ENCODE measurements around the gene OTULIN.

Gene OTULIN

DNA sequence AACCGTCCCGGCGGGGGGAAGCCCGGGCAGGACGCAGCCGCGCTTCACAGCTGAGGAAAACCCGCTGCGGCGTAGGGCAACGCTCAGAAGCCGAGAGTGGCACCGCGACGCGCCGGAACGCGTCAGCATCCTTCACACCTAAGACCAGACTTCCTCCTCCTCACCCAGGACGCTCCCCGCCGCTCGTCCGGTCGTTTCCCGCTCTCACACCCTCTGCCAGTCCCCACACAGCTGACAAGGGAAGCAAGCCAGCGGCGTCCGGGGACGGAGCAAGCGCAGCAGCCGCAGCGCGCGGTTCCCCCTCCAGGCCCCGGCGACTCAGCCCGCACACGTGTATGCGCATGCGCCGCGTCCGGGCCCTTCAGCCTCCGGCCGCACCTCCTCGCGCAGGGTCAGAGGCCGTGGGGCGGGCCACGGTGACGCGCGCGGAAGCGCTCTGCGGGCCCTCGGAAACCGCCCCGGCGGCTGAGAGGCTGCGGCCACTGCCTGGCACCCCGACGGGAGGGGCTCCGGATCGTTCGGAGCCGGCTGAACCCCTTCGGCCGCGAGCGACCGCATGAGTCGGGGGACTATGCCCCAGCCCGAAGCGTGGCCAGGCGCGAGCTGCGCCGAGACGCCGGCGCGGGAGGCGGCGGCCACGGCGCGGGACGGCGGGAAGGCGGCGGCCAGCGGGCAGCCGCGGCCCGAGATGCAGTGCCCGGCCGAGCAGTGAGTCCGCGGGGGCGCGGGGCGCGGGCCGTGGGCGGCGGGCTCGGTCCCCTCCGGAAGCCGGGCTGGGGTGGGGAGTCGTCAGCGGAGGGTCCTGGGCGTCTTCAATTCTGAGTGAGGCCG is at the start of gene OTULIN:
TSS of gene OTULIN (plus strand) at position 449 of the 831 bp plus-strand sequence. CDS start at position 557, 108 bp downstream.
- peak; percentile 73 for DNase-seq

DNA sequence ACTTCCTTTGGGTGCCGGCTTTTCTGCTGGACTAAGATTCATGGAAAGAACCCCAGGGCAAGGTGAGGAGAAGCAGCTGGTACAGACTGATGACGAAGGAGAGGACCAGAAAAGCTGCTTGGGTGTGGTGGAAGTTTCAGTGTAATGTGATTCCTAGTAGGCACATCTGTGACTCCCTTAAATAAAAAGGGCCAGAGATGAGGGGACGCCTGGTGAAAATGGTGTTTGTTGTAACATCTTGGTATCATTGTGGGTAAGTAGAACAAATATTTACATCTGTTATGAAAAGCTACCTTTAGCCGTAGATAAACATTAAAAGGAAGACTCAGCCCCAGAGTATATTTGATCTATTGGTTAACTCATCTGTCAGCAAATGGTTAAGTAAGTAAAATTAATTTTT is 49.2 kb upstream of the OTULIN start:
- DNase-seq = no peak

DNA sequence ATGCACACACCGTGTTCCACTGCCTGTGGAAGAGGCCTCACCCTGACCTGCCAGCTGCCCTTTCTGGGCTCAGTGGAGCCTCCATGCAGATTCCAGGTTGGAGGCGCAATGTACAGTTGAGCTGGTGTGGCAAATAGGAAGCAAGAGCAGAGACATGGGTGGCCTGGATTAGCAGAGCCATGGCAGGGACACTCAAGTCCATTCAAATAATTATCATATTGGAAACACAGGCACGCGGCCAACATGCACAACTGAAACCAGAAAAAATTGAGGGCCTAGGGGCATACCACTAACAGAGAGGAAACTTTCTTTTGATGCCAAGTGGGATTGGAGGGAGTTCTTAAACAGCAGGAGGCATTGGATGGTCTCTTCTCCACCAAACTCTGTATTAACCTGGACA is 47.1 kb upstream of the OTULIN start:
- no peak for DNase-seq

DNA sequence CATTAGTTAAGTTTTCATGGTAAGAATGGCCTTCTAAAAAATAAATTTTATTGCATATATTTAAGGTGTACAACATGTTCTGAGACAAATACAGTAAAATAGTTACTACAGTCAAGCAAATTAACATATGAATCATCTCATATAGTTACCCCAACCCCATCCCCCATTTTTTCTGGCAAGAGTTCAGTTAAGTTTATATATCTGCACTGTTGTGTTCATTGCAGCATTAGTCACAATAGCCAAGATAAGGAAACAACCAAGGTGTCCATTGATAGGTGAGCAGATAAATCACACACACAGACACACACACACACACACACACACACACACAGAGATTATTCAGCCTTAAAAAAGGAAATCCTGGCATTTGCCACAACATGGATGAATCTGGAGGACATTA is 37.2 kb upstream of the OTULIN start:
- DNase-seq = no peak

- DNase-seq = no peak
Observed at GRCh38 chr5:14628346-14628745, 36.2 kb upstream of the OTULIN start.

DNA sequence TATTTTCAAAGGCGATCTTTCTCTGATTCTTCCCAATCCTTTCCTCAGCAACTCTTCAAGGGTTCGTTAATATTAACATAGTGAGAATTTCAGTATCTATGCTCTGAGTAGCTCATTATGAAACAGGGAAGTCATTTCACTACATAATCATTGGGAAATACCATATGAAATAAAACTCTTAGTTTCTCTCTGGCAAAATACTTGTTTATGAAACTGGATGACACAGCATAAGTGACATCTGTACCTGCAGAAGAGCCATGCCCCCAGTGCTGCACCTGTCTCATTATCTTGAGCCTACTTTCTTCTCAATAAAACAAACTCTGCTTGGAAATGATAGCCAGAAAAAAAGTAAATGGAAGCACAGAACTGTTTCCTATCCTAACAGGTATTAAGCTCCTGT is 33.8 kb upstream of the OTULIN start:
- DNase-seq = no peak

DNA sequence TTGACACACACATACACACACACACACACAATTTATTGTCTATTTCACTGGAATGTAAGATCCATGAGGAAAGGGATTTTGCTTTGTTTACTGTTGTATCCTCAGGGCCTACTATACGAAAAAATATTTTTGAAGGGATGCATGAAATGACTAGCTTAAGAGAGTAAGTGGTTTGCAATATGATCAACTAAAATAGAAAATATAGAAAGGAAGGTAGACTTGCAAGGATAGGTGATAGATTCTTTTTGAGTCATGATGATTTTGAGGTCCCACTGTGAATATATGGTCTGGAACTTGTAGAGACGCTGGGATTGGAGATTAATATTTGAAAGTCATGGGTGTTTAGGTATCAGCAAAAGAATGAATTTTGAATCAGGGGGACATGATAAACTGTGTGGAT is 28.9 kb upstream of the OTULIN start:
- DNase-seq = no peak

DNA sequence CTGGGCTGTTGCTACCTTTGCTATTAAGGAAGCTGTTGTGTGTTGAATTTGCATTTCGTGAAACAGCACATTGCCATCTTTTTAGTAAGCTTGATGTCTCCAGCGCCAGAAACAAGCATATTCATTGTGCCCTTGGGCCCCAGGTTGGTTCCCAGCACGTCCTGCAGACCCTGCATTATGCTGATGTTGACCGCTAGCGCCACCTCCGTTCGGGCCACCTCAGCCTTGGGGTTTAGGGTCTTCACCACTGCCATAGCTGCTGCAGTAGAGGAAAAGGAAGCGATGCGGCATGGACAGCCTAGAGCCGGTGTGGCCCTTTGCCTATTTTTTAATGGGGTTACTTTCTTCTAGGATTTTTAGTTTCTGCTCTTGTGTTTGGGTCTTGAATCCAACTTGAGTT is 23.8 kb upstream of the OTULIN start:
- DNase-seq = no peak

DNA sequence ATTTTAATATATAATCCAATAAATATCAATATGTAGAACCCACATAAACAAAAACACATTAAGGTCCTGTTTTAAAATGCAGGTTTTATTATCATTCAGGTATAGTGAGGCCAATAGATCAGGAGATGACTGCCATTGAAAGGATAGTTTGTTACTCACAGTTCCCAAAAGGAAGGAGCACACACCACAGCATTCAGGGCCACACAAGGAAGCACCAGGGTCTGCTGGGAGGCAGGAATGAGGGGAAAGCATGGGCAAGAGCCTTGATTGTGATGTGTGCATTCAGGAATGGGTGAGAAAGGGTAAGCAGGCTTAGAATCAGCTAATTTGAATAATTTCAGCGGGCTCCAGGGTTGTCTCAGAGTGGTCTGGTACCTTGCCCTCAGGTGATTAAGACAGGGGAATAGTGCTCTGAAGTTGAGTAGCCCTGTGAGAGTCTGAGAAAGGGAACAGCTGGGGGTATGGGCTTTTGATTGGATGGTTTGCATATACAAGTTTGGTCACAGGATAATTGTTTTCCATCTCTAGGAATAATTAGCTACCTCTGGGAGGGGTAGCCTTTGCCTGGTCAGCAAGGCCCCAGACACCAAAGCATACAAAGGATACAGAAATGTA is 19.8 kb upstream of the OTULIN start:
- DNase-seq = no peak

- DNase-seq = no peak
Observed at GRCh38 chr5:14650052-14650451, 14.5 kb upstream of the OTULIN start.

GRCh38 chr5:14655146-14655741 is 9.3 kb upstream of the OTULIN start:
- DNase-seq = no peak

DNA sequence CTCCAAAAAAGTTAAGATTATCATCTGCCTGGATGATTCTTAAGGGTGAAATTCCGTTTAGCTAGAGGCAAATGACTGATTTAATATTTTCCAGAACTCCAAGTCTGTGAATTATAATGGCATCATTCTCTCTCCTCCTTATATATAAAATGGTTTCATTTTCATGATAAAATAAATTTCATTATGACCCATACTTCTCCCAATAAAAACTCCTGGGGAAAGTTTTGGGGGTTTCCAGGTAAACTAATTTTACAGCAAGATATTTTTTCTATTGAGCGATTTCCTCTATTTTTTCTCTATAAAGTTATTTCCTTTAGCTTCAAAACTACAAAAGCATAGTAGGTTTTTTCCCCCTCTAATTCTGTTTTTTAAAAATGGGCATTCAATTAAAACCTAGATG is 7.6 kb upstream of the OTULIN start:
- no peak for DNase-seq

GRCh38 chr5:14659821-14660607 is 4.5 kb upstream of the OTULIN start:
- no peak for DNase-seq

GRCh38 chr5:14660833-14661232 is 3.7 kb upstream of the OTULIN start:
- DNase-seq = no peak

- DNase-seq = no peak
Observed at GRCh38 chr5:14662721-14663260, 1.7 kb upstream of the OTULIN start.

DNA sequence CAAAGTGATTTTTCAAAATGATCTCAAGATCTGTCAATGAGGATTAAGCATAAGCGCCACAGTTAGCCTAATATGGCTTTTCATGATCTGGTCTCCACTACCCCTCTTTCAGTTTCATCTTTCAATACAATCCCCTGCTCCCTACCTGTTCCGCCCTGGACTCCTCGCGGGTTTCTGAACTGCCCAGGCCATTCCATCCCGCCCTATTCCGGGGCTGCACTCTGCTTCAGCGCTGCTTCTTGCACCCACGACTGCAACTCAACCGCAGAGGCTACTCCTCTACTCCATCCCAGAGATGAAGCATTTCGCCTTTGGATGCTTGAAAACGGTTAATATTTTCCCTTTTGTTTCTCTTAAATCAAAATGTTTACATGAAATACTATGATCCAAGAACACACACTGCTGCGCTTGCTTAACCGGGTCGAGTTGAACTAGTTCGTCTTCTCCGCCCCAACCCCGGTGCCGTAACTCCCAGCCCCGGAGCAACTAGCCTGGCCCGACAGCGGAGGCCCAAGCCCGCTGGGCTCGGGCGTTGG is 716 bp upstream of the OTULIN start:
- DNase-seq = peak; percentile 55

- no peak for DNase-seq
Observed at GRCh38 chr5:14665101-14665822, 744 bp downstream of the OTULIN start.

DNA sequence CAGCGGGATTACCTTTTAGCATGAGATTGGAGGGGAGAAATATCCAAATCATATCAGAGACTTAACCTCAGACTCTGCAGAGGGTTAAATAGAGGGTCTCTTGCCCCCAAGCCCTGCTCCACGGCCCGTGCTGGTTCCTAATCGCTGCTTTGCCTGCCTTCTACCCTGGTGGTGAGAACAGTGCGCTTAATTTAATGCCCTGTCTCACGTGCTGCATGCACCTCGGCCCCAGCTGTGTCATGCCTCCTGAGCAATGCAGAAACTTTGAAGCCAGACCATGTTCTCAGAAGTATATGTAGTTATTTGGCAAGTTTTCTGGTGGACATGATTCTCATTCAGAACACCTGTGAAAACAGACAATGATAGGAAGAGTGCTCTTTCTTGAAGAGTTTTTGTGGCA is 1.4 kb downstream of the OTULIN start:
- DNase-seq = no peak

- DNase-seq = no peak
Observed at GRCh38 chr5:14666357-14666756, 1.8 kb downstream of the OTULIN start.

DNA sequence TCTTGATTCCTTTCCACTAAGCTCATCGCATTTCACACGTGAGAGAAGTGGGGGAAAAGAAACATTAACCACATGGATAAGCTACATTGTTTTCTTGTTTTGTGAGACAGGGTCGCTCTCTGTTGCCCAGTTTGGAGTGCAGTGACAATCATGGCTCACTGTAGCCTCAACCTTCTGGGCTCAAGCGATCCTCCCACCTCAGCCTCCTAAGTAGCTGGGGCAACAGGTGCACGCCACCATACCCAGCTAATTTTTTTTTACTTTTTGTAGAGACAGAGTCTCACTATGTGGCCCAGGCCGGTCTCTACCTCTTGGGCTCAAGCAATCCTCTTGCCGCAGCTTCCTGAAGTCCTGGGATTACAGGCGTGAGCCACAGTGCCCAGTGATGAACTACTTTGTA is 2.8 kb downstream of the OTULIN start:
- no peak for DNase-seq

DNA sequence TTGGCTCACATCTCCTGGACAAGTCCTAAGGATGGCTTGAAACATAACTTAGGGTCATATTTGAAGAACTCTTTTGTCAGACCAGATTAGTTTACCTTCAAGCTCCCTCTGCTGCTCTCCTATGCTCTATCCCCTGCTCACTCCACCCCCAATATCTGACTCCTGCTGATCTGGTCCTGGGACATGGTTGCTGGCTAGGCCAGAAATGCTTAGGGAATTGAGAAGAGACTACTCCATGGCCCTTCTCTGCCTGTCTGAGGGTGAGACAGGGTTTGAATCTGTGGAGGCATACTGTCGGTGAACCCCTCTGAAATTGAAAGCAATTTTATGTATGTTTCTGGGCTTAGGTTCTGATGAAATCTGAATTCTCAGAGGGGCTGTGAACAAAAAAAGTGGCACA is 3.3 kb downstream of the OTULIN start:
- DNase-seq = no peak

DNA sequence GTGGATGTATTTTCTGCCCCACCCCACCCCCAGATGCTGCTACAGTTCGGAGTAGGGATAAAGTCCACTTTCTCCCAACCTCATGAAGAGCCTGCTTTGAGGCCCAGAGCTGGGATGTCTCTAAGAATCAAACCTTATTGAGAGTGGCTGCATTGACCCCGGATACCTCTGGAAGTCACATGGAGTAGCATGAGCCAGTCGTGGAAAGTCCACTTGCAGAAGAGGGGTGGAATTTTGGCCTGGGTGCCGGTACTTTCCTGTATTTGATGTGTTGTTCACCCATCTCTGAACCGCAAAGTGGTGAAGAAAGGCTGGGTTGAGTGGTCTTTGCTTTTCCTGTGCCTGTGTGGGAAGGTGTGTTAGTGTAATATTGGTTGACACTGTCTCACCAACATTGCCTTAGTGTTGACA is 3.7 kb downstream of the OTULIN start:
- no peak for DNase-seq

All from NCI-H526 treated with DMSO at 0.1 percent for 48 hours (cell line).